Testis (tissue), 2 donors: ENCODE data around the gene KREMEN2.

Source experiments
- POLR2A ChIP-seq: fragments of 450-650 bp; IDR thresholded peaks from one replicate; pipeline ENCODE4 v1.6.1; 2017; ENCODE audit warnings: antibody characterized with exemption, mild to moderate bottlenecking, moderate library complexity
- TF ChIP-seq, protein P1 (sequence below), 3 experiments: fragments of 450-650 bp in 2 of 3; fragments of 200-600 bp in 1 of 3; sonication (generic) in 1 of 3; IDR thresholded peaks; one replicate each; pipeline ENCODE4 v1.5.1; 2016 to 2019; ENCODE audit warnings: antibody characterized with exemption in 3 of 3, mild to moderate bottlenecking in 2 of 3, moderate library complexity in 1 of 3

DNA sequence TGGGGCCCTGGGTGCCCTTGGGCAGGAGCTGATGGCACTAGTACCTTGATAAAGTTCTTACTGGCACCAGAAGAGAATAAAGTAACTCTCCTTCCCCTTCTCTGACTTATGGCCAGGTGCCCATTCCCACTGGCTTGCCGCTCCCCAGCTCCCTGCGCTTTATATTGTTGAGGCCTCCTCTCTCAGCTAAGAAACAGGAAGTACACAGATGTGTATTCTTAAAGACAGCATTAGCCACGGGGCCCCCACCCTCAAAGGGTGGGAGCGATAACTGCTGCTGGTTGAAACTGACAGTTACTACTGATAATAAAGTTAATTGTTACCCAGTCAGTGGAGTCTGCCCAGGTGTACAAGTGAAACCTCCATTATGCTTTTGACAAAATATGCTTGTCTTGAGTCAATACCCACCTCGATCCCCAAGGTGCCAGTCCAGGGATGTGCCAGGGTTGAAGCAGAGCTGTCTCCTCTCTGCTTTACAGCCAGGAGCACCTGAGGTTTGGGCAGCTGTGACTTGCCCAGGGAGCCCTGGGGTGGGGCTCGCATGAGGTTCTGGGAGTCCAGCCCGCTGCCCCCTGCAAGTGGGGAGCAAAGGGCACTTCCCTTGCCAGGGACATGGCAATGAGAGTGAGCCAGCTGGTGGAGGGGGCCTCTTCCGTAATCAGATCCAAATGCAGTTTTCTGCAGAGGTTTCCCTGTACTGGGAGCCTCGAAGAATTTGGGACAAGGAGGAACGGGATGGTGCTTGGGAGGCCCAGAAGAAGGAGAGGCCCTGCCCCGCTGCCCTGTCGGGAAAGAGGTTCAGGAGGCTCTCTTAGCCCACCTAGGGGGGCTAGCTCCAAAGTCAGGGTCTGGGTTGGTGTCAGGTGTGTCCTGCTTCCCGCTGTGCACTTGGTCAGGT lies 43.2 kb downstream of the KREMEN2 start:
- TF ChIP-seq, protein P1, sequence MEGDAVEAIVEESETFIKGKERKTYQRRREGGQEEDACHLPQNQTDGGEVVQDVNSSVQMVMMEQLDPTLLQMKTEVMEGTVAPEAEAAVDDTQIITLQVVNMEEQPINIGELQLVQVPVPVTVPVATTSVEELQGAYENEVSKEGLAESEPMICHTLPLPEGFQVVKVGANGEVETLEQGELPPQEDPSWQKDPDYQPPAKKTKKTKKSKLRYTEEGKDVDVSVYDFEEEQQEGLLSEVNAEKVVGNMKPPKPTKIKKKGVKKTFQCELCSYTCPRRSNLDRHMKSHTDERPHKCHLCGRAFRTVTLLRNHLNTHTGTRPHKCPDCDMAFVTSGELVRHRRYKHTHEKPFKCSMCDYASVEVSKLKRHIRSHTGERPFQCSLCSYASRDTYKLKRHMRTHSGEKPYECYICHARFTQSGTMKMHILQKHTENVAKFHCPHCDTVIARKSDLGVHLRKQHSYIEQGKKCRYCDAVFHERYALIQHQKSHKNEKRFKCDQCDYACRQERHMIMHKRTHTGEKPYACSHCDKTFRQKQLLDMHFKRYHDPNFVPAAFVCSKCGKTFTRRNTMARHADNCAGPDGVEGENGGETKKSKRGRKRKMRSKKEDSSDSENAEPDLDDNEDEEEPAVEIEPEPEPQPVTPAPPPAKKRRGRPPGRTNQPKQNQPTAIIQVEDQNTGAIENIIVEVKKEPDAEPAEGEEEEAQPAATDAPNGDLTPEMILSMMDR (IDR thresholded peaks at IDR 0.05) = no peak
- TF ChIP-seq POLR2A = no peak
